Testis (tissue), 3 donors: ENCODE results near the gene PDE4B. TPM values are rescaled to one million over a fixed set of nuclear protein-coding genes. Genes with fewer than 3 reads are reported as not detected.

ENCODE experiments used
- DNase-seq: peaks from one replicate; pipeline ENCODE4 v3.0.0-alpha.2; 2019
- H3K27ac ChIP-seq, 2 donors: fragments of 200-600 bp; sonication (generic); one replicate each; pipeline ENCODE4 v1.5.1; 2019
- H3K27me3 ChIP-seq: fragments of 200-600 bp; sonication (generic); one replicate; pipeline ENCODE4 v1.5.1; 2019
- H3K36me3 ChIP-seq: fragments of 200-600 bp; sonication (generic); one replicate; pipeline ENCODE4 v1.5.1; 2017; ENCODE audit warnings: low read depth; ENCODE audit errors: missing control alignments
- H3K4me1 ChIP-seq: fragments of 200-600 bp; sonication (generic); one replicate; pipeline ENCODE4 v1.5.1; 2019
- H3K4me3 ChIP-seq, 2 donors: fragments of 200-600 bp; sonication (generic); one replicate each; pipeline ENCODE4 v1.5.1; 2017 to 2019
- H3K9me3 ChIP-seq: fragments of 200-600 bp; sonication (generic); one replicate; pipeline ENCODE4 v1.5.1; 2017
- POLR2A ChIP-seq: fragments of 450-650 bp; IDR thresholded peaks from one replicate; pipeline ENCODE4 v1.6.1; 2017; ENCODE audit warnings: antibody characterized with exemption, mild to moderate bottlenecking, moderate library complexity
- WGBS, 2 donors: methylation state at CpG; one replicate each; pipeline ENCODE4 v1.1.5; 2018; 5-methylcytosine and 5-hydroxymethylcytosine counted together
- intact Hi-C: fragments of 100-400 bp; cut with DNase I; formaldehyde crosslinking; loops from one replicate; pipeline ENCODE4 v1.15.1; 2023; ENCODE audit warnings: low total_unique reads
- polyA plus RNA-seq: library from polyadenylated mRNA; stranded (reverse); fragments of 350-450 nt; fragmentation: Illumina TruSeq; extraction: RNeasy Lipid Tissue Mini Kit (QIAGEN cat#74804); gene quantifications from one replicate; pipeline ENCODE4 v1.2.3, GENCODE V29; 2014; ENCODE audit warnings: low read depth, low replicate concordance; ENCODE audit not compliant: insufficient read depth
- total RNA-seq, 2 donors: library from RNA; depleted of rRNA; stranded (reverse); fragments of >200 nt; gene quantifications; one replicate each; pipeline ENCODE4 v1.2.3, GENCODE V29; 2016
- TF ChIP-seq, protein P1 (sequence below), 3 experiments: fragments of 450-650 bp in 2 of 3; fragments of 200-600 bp in 1 of 3; sonication (generic) in 1 of 3; IDR thresholded peaks; one replicate each; pipeline ENCODE4 v1.5.1; 2016 to 2019; ENCODE audit warnings: antibody characterized with exemption in 3 of 3, mild to moderate bottlenecking in 2 of 3, moderate library complexity in 1 of 3

The PDE4B gene
- total and polyA plus RNA-seq, 3 donors from 2014 or later = 11.5 to 16.1 (median 12.4) TPM

GRCh38 chr1:65758128-65758527 lies 34.6 kb upstream of the PDE4B start:
- Histone ChIP-seq H3K4me3 (no peak overlapping the region), H3K9me3 (no peaks in the 10 kb centered on the region), H3K27ac (no peak overlapping the region), H3K4me1 (no peaks in the 10 kb centered on the region), H3K27me3 (no peaks in the 10 kb centered on the region), H3K36me3 (no peaks in the 10 kb centered on the region)
- intact Hi-C loops = no loop called here
- no peak for TF ChIP-seq POLR2A
- TF ChIP-seq, protein P1, sequence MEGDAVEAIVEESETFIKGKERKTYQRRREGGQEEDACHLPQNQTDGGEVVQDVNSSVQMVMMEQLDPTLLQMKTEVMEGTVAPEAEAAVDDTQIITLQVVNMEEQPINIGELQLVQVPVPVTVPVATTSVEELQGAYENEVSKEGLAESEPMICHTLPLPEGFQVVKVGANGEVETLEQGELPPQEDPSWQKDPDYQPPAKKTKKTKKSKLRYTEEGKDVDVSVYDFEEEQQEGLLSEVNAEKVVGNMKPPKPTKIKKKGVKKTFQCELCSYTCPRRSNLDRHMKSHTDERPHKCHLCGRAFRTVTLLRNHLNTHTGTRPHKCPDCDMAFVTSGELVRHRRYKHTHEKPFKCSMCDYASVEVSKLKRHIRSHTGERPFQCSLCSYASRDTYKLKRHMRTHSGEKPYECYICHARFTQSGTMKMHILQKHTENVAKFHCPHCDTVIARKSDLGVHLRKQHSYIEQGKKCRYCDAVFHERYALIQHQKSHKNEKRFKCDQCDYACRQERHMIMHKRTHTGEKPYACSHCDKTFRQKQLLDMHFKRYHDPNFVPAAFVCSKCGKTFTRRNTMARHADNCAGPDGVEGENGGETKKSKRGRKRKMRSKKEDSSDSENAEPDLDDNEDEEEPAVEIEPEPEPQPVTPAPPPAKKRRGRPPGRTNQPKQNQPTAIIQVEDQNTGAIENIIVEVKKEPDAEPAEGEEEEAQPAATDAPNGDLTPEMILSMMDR (IDR thresholded peaks at IDR 0.05) = no peak
- no peak for DNase-seq

- intact Hi-C loops = no loop called here
- TF ChIP-seq, protein P1 (IDR thresholded peaks at IDR 0.05) = no peak
- TF ChIP-seq POLR2A = no peak
- 93 to 100% methylated on average over 1 of the region's 1 CpG for WGBS, 2 donors
- no peak for DNase-seq
- Histone ChIP-seq H3K36me3 (no peaks in the 10 kb centered on the region), H3K27ac (no peak overlapping the region), H3K9me3 (no peaks in the 10 kb centered on the region), H3K4me3 (no peak overlapping the region), H3K4me1 (no peaks in the 10 kb centered on the region), H3K27me3 (no peaks in the 10 kb centered on the region)
Observed at GRCh38 chr1:65759516-65759915, 33.2 kb upstream of the PDE4B start.

DNA sequence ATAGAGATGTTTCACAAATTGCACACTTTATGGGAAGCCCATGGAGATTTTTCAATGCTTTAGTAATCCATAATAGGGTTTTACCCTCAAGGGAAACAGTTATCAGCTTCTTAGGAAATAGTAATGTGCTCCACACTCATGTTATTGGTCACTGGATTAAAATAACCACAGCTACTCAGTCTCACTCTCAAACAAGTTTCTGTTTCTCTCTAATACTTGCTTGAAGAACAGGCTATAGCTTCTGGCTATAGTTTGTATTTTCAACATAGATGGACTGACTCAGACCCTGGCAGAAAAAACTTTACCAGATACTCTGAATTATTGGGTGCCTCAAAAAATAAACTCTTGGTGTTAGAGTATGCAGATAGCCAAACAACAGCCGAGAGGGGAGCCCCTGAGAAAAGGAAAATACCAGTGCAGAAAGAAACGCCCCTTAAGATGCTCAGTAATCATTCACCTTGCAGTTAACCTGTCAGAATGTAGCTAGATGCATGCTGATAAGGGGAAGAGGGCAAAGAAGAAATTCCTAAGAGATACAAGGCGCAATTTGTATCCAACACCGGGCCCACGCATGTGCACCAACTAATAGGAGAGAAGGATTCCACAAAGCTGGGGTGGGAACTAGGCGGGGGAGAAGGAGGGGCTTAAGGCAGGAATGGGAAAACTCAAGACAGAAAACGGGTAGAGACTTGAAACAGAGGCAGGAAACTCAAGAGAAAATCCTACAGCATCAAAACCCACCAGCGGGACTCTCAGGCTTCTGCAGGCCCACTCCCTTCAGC lies 30.4 kb upstream of the PDE4B start:
- Histone ChIP-seq H3K9me3 (no peaks in the 10 kb centered on the region), H3K4me3 (no peak overlapping the region), H3K27me3 (no peaks in the 10 kb centered on the region), H3K4me1 (no peaks in the 10 kb centered on the region), H3K36me3 (no peaks in the 10 kb centered on the region), H3K27ac (no peak overlapping the region)
- TF ChIP-seq, protein P1 (IDR thresholded peaks at IDR 0.05) = no peak
- TF ChIP-seq POLR2A = no peak
- no peak for DNase-seq
- intact Hi-C loops = no loop called here
- 30 to 34% methylated on average over 8 of the region's 8 CpGs for WGBS, 2 donors

DNA sequence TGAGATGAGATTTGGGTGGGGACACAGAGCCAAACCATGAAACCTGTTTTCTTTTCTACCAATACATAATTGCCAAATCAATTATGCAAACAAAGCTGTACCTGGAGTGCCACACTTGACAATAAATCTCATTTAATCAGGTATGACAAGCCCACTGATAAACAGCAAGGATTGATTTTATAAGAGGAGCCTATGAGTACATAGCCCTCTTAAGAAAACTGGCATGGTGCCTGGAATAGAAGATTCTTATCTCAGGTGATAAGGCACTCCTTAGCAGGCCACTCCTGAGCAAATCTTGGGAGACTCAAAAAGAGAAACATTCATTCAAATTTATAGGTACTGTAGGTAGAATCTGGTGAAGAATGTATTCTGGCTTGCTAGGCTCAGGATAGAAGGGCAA lies 28.6 kb upstream of the PDE4B start:
- TF ChIP-seq POLR2A = no peak
- TF ChIP-seq, protein P1 (IDR thresholded peaks at IDR 0.05) = no peak
- intact Hi-C loops = no loop called here
- Histone ChIP-seq H3K4me1 (no peaks in the 10 kb centered on the region), H3K9me3 (no peaks in the 10 kb centered on the region), H3K4me3 (no peak overlapping the region), H3K36me3 (no peaks in the 10 kb centered on the region), H3K27ac (no peak overlapping the region), H3K27me3 (no peaks in the 10 kb centered on the region)
- DNase-seq = no peak

DNA sequence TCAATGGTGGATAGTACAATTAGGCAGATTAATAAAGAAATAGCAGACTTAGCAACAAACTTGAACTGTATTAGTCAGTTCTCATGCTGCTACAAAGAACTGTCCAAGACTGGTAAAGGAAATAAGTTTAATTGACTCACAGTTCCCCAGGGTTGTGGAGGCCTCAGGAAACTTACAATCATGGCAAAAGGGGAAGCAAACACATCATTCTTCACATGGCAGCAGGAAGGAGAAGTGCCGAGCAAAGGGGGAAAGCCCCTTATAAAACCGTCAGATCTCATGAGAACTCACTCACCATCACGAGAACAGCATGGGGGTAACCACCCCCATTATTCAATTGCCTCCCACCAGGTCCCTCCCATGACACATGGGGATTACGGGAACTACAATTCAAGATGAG lies 27.1 kb upstream of the PDE4B start:
- WGBS, 2 donors = 76 to 88% methylated on average over 4 of the region's 4 CpGs
- DNase-seq = no peak
- Histone ChIP-seq H3K4me1 (no peaks in the 10 kb centered on the region), H3K27ac (no peak overlapping the region), H3K4me3 (no peak overlapping the region), H3K36me3 (no peaks in the 10 kb centered on the region), H3K9me3 (no peaks in the 10 kb centered on the region), H3K27me3 (no peaks in the 10 kb centered on the region)
- TF ChIP-seq, protein P1 (IDR thresholded peaks at IDR 0.05) = no peak
- TF ChIP-seq POLR2A = no peak
- intact Hi-C loops = no loop called here
